GM23338 (cell line): ENCODE measurements around the gene CD46. TPM values are rescaled to one million over a fixed set of nuclear protein-coding genes. Genes with fewer than 3 reads are reported as not detected.

Experiments used
- ATAC-seq: fragments of 200-7000 bp; cut with Tn5 transposase; 3 replicates; pipeline ENCODE4 v1.9.1; 2020
- DNase-seq: peaks from one replicate; pipeline ENCODE4 v3.0.0-alpha.2; 2015; ENCODE audit warnings: low spot score
- H2AFZ ChIP-seq: fragments of 200-600 bp; sonication (generic); 2 replicates; pipeline ENCODE4 v1.8.0; 2016; ENCODE audit warnings: antibody characterized with exemption, mild to moderate bottlenecking, moderate library complexity
- H3F3A ChIP-seq: fragments of 200-600 bp; sonication (generic); replicated peaks from 2 replicates; pipeline ENCODE4 v1.8.0; 2017; ENCODE audit warnings: antibody characterized with exemption, mixed run types, low read depth
- H3K27ac ChIP-seq: fragments of 200-600 bp; sonication (generic); 2 replicates; pipeline ENCODE4 v1.6.1; 2016; ENCODE audit warnings: low read depth
- H3K27me3 ChIP-seq: fragments of 200-600 bp; sonication (generic); 2 replicates; pipeline ENCODE4 v1.8.0; 2016; ENCODE audit warnings: mild to moderate bottlenecking, mixed run types, moderate library complexity; ENCODE audit not compliant: insufficient read depth
- H3K36me3 ChIP-seq: fragments of 200-600 bp; sonication (generic); 2 replicates; pipeline ENCODE4 v1.8.0; 2016; ENCODE audit warnings: mild to moderate bottlenecking; ENCODE audit not compliant: insufficient read depth
- H3K4me1 ChIP-seq: fragments of 200-600 bp; sonication (generic); 2 replicates; pipeline ENCODE4 v1.8.0; 2016; ENCODE audit warnings: mild to moderate bottlenecking, moderate library complexity; ENCODE audit not compliant: insufficient read depth
- H3K4me2 ChIP-seq: fragments of 200-600 bp; sonication (generic); 2 replicates; pipeline ENCODE4 v1.7.1; 2017; ENCODE audit warnings: mixed run types
- H3K4me3 ChIP-seq: fragments of 200-600 bp; sonication (generic); 2 replicates; pipeline ENCODE4 v1.6.1; 2016; ENCODE audit warnings: mixed run types
- H3K79me2 ChIP-seq: fragments of 200-600 bp; sonication (generic); replicated peaks from 2 replicates; pipeline ENCODE4 v1.8.0; 2017; ENCODE audit warnings: mild to moderate bottlenecking; ENCODE audit not compliant: insufficient read depth
- H3K9me2 ChIP-seq: fragments of 200-600 bp; sonication (generic); 2 replicates; pipeline ENCODE4 v1.8.0; 2017; ENCODE audit not compliant: insufficient read depth
- H4K20me1 ChIP-seq: fragments of 200-600 bp; sonication (generic); replicated peaks from 2 replicates; pipeline ENCODE4 v1.8.0; 2017; ENCODE audit warnings: mild to moderate bottlenecking; ENCODE audit not compliant: insufficient read depth
- H3K27ac Mint-ChIP-seq: 2 replicates; pipeline ENCODE4 v1.8.0; 2020; ENCODE audit warnings: inconsistent platforms, mild to moderate bottlenecking, moderate library complexity, mixed read lengths
- H3K27me3 Mint-ChIP-seq: 3 replicates; pipeline ENCODE4 v1.8.0; 2022; ENCODE audit warnings: low read depth, mild to moderate bottlenecking, moderate library complexity, mixed read lengths, inconsistent platforms; ENCODE audit not compliant: insufficient read depth, poor library complexity
- H3K36me3 Mint-ChIP-seq: 3 replicates; pipeline ENCODE4 v1.8.0; 2021; ENCODE audit warnings: low read depth, mild to moderate bottlenecking, inconsistent platforms, moderate library complexity, mixed read lengths
- H3K4me1 Mint-ChIP-seq: 3 replicates; pipeline ENCODE4 v1.8.0; 2020; ENCODE audit warnings: mild to moderate bottlenecking, inconsistent platforms, mixed read lengths
- H3K4me3 Mint-ChIP-seq: 3 replicates; pipeline ENCODE4 v1.8.0; 2021; ENCODE audit warnings: moderate library complexity, mild to moderate bottlenecking, inconsistent platforms, mixed read lengths
- H3K9me3 Mint-ChIP-seq: 3 replicates; pipeline ENCODE4 v1.8.0; 2020; ENCODE audit warnings: moderate library complexity, mild to moderate bottlenecking, inconsistent platforms, mixed read lengths
- ETS1 ChIP-seq: IDR thresholded peaks from 2 replicates; pipeline ENCODE4 v1.6.1; 2016; ENCODE audit warnings: antibody characterized with exemption
- EZH2 ChIP-seq: fragments of 200-600 bp; sonication (generic); IDR thresholded peaks from one replicate; pipeline ENCODE4 v1.8.0; 2017; ENCODE audit warnings: antibody characterized with exemption, mild to moderate bottlenecking, low read depth; ENCODE audit not compliant: unreplicated experiment
- NANOG ChIP-seq: IDR thresholded peaks from 2 replicates; pipeline ENCODE4 v1.6.1; 2016; ENCODE audit warnings: antibody characterized with exemption, borderline replicate concordance
- REST ChIP-seq: IDR thresholded peaks from one replicate; pipeline ENCODE4 v1.6.1; 2018; ENCODE audit warnings: antibody characterized with exemption; ENCODE audit not compliant: unreplicated experiment
- STAT1 ChIP-seq: IDR thresholded peaks from one replicate; pipeline ENCODE4 v1.6.1; 2016; ENCODE audit warnings: antibody characterized with exemption; ENCODE audit not compliant: unreplicated experiment
- ZNF331 ChIP-seq: fragments of 250-450 bp; sonication (Bioruptor Pico); IDR thresholded peaks from 2 replicates; pipeline ENCODE4 v1.5.0; 2020; ENCODE audit warnings: low read depth, mild to moderate bottlenecking, moderate library complexity
- polyA plus RNA-seq: library from polyadenylated mRNA; unstranded; fragments of >200 nt; fragmentation: Nextera tagmentation; extraction: Ambion mirVana; gene quantifications from 2 replicates; pipeline ENCODE4 v1.2.1, GENCODE V29; 2016
- total RNA-seq: library from RNA; depleted of rRNA; stranded (reverse); fragments of >200 nt; shearing (Covaris generic); gene quantifications from 2 replicates; pipeline ENCODE4 v1.2.3, GENCODE V29; 2014

The CD46 gene
- total and polyA plus RNA-seq, 2 experiments from 2014 or later, result 199 to 209 TPM

- peaks cover 26% of the 10 kb centered on the region for H3K36me3 ChIP-seq
These were observed 37.5 kb downstream of the CD46 start for GRCh38 chr1:207789386-207789785.

More at GRCh38 chr1:207789386-207789785, 37.5 kb downstream of the CD46 start:
- DNase-seq (no peak), ATAC-seq (no peak)
- no peaks in the 10 kb centered on the region for H3K4me1 ChIP-seq
- H3K27ac ChIP-seq, result no peak overlapping the region
- Mint-ChIP-seq H3K9me3 (no peaks in the 10 kb centered on the region), H3K27ac (no peak overlapping the region), H3K4me3 (no peak overlapping the region), H3K36me3 (peaks cover 48% of the 10 kb centered on the region), H3K27me3 (peaks cover 2% of the 10 kb centered on the region), H3K4me1 (no peaks in the 10 kb centered on the region)
- no peak overlapping the region for H3K4me3 ChIP-seq
- no peaks in the 10 kb centered on the region for H3F3A ChIP-seq
- H4K20me1 ChIP-seq, result peaks cover 5% of the 10 kb centered on the region
- no peaks in the 10 kb centered on the region for H3K79me2 ChIP-seq
- H3K9me2 ChIP-seq, result no peaks in the 10 kb centered on the region
- H3K4me2 ChIP-seq, result no peak overlapping the region
- no peak for TF ChIP-seq REST
- no peak for TF ChIP-seq NANOG
- TF ChIP-seq ZNF331 (CRISPR knock-in tag), result no peak
- TF ChIP-seq STAT1, result no peak
- TF ChIP-seq ETS1, result no peak
- TF ChIP-seq EZH2, result no peak
- no peaks in the 10 kb centered on the region for H3K27me3 ChIP-seq
- no peak overlapping the region for H2AFZ ChIP-seq
